DMS79 treated with DMSO at 0.1 percent for 48 hours (cell line): ENCODE results near the gene FAM171A1.
"Not testable (repeated sequence)": the region's sequence is repeated elsewhere in the genome, so short reads cannot be mapped to it uniquely, and the experiment has no call there.

ENCODE experiments used
- DNase-seq: peaks from one replicate; lab custom pipeline; 2025; lab: John Stamatoyannopoulos, UW

The FAM171A1 gene

DNA sequence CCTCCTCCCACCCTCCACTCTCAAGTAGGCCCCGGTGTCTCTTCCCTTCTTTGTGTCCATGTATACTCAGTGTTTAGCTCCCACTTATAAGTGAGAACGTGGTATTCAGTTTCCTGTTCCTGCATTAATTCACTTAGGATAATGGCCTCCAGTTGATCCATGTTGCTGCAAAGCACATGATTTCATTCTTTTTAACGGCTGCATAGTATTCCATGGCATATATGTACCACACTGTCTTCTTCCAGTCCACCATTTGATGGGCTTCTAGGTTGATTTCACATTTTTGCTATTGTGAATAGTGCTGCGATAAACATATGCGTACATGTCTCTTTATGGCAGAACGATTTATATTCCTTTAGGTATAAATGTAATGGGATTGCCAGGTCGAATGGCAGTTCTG lies 51.0 kb downstream of the FAM171A1 start:
- DNase-seq, result no peak

DNA sequence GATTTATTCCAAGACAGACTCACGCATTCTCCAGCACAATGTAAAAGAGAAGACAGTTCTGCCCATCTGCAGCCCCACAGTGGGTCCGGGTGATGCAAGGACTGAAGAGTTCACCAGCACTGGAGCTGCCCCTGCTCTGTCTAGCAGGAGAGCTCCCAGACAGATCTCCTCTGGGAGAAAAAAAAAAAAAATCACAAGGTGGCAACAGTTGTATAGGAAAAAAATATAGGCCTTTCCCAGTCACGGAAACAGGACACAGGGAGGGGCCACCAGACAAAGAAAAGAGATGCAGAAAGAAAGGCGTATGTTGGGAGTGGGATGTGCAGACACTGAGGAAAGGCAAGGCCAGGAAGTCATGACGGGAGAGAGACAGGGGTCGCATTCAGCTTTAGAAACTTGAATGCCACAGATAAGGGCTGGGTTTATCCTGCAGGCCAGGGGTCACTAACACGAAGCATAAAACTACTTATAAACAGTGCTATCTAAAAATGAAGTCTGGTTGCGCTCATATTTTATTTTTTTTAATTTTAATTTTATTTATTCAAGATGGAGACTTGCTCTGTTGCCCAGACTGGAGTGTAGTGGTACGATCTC lies 54.1 kb downstream of the FAM171A1 start:
- no peak for DNase-seq

DNA sequence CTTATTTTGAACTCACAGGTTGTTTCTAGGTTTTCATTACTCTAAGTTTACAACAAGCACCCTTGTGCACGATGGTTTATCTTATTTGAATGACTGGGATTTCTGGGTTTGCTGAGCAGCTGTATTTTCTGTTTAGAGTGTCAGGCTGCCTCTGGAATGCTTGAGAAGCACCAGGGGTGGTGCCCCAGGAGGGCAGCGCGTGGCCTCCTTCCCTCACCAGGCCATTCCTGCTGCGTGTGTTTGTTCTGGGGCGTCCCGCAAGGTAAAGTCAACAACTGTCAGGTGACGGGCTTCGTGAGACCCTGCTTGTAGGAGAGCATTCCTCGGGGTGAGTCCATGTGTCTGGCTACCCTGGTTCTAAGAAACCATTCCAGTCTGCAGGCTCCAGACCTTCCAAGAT lies 54.9 kb downstream of the FAM171A1 start:
- DNase-seq, result no peak

DNA sequence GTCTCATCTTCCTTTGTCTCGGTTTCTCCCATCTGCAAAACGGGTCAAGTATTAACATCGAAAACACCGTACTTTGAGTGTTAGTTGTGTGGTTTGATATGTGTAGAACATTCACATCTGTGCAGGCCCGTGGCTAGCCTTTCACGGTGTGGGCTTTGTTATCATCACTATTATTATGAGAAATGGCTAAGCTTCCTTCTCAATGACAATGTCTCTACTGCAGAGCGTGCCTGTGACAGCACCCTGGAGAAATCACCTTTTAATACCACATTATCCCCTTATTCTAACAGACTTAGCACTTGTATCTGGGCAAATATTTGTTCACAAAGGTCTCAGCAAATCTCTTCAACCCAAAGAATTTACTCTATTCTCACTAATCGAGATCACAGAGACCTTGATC lies 55.8 kb downstream of the FAM171A1 start:
- DNase-seq, result no peak

DNA sequence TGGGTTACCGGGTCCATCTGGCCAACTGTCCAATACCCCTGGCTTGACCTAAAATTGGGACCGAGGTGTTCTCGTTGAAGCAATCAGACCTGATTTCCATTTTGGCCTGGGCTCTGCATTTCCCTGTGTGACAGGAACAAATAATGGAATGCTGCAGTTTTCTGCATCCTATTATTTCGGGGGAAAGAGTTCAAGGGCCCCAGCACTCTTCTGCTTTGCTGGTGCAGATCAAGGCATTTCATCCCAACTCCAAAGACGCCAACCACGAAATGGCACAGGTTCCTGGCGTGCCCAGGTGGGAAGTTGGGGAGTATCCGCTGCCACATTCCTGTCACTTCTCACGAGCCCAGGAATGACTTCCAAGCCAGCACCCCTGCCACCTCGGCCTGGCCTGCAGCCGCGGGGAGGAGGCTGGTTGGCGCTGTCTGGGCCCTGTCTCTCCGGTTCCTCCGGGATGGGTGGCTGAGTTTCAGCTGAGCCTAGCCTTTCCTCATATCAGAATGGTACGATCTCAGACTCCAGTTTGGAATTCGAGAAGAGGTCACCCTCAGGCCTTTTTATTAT lies 56.5 kb downstream of the FAM171A1 start:
- DNase-seq, result no peak

DNA sequence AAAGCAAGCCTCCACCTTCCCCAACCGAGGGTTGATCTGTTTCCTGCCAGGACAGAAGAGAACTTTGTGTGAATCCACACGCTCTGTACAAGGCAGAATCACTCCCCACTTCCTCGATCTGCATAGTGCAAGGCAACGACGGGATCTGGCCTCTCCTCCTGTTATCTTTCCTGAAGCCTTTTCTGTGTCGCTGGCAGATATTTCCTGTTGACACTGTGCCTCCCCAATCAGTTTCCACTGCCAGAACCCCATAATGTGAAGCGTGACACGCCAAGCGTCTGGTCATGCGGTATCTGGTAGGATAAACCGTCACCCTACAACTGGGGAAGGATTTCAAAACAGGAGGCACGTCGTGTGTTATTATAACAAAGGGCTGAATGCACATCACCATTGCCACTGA lies 57.2 kb downstream of the FAM171A1 start:
- no peak for DNase-seq

DNA sequence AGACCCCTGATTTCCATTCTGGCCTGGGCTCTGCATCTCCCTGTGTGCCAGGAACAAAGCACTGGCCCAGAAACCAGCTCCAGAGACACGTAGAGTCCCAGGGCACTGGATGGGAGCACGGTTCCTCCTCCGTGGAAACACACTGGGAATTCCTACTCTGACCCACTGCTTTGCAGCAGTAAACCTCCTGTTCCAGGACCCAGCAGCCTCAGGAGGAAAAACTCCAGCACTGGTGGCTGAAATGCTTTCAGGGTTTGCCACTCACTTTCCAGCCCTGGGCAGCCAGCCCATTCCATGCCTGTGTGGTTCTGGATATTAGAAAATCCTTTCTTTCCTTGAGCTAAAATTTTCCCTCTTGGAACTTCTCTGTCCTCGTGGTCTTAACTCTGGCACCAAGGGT lies 58.0 kb downstream of the FAM171A1 start:
- DNase-seq, result no peak

DNA sequence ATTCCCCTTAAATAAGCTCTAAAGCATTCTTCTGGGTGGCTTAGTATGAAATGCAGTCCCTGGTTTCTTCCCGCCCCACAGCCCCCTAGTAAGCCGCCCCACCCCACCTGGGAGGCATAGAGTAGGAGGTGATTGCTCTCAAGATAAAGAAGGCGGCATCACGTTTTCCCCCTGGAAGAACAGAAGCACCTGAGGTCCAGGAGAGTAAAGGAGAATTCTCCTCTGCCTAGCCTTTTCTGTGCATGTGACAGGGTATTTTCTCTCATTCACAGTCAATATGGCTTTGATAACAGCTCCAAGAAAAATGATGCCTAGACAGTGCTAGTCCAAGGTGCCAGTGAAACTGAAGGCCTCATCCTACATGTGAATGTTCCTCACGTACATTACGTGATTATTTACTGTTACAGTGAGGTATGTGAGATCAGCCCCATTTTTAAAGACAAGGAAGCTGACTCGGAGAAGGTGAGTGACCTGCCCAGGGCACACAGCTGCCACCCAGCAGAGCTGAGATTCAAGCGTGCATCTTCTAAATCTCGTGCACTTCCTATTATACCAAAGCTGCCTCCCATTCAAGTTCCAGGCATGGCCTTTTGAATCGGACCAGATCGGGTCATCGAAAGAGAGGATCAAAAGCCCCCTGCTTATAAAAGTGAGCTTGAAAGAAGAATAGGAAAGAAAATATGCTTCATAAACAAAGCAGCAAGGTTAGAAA lies 59.4 kb downstream of the FAM171A1 start:
- no peak for DNase-seq

DNA sequence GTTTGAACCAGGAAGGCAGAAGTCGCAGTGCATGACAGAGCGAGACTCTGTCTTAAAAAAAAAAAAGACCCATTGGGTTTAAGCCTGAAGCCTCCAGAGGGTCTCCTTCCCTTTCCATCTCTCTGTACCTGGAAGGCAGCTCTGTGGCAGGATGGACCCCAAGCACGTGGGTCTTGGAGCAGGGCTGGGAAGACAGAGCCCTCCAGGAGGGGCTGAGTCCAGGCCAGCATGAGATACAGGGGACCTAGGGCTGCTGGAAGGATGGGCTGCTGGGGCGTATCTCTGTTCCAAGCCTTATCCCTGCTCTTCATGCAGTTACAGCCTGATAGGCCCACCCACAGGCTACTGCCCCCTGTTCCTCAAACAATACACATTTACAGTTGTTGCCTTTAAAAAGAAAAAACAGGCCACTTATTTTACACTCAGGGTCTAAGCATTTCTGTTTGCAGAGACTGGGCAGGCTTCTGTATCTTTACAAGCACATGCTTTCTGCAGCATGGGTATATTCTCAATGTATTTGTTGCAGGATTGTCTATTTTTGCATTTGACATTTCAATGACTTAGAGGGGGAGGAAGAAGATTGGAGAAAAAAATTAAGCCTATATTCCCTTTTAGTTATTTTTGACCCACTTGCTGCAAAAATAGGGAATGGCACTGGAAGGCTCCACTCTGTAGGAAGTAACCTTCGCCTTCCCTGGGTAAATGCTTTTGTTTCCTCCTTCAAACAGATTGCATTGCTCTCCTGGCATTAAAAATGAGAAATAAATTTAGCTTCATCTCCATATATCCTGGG lies 60.1 kb downstream of the FAM171A1 start:
- no peak for DNase-seq

DNA sequence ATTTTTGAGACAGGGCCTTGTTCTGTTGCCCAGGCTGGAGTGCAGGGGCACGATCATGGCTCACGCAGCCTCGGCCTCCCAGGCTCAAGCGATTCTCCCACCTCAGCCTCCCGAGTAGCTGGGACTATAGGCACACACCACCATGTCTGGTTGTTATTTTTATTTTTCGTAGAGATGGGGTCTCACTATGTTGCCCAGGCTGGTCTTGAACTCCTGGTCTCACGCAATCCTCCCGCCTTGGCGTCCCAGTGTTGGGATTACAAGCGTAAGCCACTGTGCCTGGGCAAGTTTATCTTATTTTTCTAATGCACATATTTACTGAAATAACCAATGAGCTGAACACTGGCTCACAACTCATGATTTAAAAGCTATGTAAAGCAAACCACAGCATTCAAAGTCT lies 61.9 kb downstream of the FAM171A1 start:
- no peak for DNase-seq

DNA sequence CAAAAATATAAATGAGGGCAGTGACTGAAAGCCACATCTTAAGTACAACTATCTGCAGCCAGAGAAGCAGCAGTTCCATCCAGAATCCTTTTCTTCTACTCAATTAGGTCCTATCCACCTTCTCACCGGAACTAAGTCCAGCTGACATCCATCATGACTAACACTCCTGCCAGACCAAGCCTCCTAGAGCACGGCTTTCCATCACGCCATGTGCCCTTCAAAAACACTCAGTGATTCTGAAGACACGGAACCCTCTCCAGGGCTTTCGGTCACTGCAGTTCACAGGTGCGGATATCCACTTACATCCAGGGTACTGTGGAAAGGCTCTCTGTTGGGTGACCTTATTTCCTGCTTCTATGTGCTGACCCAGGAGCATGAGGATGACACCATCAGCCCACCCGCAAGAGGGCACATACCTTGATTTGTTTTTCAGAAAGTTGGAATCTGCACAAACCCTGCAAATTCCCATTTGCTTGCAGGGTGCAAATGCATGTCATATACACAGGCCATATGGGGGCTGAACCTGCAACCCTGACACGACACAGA lies 64.3 kb downstream of the FAM171A1 start:
- DNase-seq, result no peak

DNA sequence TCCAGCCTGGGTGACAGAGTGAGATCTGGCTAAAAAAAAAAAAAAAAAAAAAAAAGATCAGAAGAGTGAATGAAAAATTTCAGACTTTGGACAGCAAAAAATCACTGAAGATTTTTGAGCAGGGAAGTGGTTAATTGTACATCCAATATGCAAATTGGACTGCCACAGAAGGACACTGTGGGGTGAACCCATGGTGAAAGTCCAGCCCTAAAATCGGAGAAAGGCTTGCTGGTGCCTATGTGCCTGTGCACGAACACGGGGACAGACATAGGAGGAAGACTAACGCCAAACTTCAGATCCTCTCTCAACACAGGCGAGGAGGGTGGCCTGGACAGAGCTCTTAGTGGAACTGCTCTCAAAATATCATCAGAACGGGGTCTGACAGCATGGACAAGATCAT lies 65.5 kb downstream of the FAM171A1 start:
- no peak for DNase-seq

DNA sequence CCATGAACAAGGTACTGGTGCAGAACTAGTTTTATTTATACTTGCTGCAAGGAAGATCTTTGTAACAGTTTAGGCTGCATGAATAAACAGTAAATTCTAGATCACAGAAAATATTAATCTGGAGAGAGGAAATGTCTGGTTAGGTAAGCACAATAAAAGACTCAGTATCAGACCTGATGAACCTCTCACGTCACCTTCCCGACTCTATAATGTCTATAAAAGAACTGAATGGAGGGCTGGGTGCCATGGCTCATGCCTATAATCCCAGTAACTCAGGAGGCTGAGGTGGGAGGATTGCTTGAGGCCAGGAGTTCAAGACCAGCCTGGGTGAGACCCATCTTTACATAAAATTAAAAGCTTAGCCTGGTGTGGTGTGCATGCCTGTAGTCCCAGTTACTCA lies 65.9 kb downstream of the FAM171A1 start:
- DNase-seq, result no peak

DNA sequence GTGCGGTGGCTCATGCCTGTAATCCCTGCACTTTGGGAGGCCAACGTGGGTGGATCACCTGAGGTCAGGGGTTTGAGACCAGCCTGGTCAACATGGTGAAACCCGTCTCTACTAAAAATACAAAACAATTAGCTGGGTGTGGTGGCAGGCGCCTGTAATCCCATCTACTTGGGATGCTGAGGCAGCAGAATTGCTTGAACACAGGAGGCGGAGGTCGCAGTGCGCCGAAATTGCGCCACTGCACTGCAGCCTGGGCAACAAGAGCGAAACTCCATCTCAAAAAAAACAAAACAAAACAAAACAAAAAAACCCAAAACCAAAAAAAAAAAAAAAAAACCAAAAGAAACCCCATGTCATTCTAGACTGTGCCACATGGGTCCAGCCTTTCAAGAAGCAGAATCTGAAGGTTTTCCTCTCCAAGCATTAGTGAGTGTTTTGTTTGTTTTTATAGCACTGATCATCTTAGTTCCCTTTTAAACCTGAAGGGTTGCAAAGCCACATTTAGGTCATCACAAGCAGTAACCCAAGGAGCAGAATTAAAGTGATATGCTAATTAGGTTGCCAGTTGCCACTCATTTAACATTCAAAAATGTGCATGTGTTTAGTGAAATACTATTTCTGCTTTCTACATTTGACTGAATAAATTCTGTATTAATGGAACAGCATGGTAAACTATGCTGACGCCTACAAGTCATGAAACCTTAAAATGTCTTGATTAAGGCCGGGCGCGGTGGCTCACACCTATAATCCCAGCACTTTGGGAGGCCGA lies 68.7 kb downstream of the FAM171A1 start:
- DNase-seq, result not testable (repeated sequence)

DNA sequence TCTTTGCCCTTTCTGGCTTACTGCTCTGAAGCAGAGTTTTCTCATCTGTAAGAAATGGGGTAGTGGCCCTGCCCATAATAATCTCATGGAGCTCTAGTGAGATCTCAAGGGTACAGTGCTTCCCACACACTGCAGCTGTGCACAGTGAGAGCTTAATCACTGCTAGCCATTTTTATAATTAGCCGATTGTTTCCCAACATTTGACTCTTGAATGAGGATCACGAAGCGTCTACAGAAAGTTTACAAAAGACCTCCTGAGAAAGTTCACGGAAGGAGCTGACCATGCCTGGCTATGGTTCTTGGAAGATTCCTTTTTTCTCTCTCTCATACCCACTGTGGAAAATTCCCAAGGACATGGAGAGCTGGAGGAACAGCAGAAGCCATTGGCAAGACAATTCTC lies 70.4 kb downstream of the FAM171A1 start:
- no peak for DNase-seq

DNA sequence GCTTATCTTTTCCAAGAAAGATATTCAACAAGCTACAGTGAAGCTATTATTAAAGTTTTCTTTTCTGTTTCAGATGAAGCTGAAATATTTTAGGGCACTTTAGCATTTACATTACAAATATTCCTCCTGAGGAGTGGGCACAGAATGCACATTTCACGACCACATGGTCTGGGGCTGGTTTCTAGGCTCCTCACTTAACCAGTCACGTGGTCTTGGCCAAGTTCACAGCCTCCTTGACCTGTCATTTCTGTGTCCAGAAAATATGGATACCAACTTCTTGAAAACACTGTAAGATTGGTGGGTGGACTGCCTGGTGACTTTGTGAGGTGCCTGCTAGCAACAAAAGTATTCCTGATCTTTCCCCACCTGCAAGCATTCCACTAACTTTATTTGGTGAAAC lies 70.9 kb downstream of the FAM171A1 start:
- DNase-seq, result no peak

DNA sequence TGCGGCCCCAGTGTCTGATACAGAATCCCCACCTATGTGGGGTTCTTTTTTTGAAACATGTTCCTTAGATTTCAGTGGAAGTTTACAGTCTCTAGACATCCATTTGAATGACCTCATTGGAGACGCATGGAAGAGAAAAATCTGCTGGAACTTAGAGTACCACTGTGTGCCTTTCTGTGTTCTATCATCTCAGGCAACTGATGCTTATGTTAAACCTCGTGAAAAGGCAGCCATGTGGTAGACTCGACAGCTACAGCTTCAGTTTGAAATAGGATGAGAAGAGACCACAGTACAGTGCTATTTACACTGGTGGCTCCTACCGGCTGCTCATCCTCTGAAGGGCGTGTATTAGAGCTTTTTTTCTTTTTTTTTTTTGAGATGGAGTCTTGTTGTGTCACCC lies 74.4 kb downstream of the FAM171A1 start:
- no peak for DNase-seq

DNA sequence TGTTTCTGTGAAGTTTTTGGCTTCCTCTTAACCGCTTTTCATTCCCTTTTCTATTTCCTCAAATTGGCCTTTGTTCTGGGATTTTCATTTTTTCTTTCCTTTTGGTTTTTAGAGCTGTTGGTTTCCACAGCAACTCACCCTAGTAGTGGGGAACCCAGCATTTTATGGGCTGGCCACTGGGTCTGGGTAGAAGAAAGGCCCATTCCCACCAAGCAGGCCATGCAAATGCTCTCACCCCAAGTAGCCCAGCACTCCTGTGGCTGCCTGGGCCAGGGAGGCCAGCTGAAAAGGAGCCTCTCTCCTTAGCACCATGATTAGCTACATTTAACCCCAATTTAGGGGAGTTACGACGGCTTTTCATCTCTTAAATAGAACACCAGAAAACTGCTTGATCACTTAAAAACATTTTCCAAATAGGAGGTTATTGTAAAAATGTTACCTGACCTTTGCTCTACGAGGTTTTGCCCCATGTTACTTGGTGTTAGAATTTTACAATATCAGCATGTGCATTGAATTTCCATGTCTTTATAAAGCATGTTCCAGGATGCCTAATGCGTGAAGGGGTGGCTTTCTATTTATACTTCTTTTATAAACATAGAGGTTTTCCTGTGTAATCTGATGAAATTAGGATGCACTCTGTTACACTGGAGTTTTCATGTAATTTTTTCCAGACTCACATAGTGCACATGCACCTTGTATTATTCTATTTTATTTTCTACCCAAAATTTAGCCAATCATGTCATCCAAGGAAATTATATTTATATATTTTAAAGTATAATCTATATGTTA lies 75.4 kb downstream of the FAM171A1 start:
- no peak for DNase-seq

DNA sequence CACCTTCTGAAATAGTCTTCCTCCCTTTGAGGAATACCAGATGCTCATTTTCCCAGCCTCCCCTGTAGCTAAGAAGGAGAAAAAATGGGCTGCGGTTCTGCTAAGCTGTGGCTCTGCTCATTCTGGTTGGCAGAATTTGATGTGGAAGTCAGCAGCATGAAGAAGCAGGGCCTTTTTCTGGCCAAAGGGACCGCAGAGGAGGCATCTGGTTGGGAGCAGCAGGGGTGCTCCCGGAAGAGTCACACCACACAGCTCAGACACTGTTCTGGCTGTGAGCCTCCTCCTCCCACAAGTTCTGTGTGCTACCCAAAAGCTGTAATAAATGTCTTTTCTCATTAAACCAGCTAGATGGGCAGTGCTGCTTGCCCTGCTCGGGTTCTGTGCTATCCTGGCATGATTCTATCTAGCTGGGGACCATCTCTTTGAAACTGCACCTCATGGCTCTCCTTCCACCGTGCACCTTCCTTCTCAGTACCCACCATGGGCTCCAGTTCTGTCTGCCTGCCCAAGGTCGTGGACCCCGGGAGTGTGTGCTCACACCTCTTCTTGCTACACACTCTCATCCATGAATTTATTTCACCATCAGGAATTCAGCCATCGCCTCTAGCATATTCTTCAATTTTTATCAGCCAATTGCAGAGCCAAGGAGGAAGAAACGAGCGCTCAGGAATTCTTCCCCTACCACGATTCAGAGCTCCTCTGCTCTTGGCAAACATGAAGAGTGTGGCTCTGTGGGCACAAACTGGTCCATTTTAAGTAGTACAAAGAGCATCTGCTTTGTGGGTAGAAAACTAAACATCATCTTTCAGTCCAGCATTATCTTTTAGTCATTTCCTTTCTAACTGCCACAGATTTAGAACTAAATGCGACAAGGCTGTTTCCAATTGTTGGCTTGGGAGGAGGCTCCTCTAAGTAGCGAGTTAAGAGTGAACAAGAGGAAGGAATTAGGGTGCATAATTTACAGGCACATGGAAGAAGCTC lies 76.9 kb downstream of the FAM171A1 start:
- no peak for DNase-seq

DNA sequence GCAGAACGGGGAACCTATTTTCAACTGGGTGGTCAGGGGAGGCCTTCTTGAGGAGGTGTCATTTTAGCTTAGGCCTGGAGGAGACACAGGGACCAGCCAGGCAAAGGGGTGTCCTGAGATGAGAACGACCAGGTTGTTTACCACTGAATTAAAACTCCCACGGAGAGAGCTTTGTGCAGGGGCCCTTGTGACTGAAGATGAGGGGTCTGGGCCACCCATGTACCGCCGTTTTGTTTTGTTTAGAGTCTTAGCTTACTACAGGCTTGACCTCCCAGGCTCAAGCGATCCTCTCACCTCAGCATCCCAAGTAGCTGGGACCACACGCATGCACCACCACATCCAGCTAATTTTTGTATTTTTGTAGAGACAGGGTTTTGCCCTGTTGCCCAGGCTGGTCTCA lies 80.4 kb downstream of the FAM171A1 start:
- no peak for DNase-seq
